ENCODE results near the gene IFNB1. TPM values are rescaled to one million over a fixed set of nuclear protein-coding genes. Genes with fewer than 3 reads are reported as not detected.

Gene IFNB1
- total RNA-seq, 1 experiment from 2014 or later = not detected

- no peaks in the 10 kb centered on the region for H3K9me3 ChIP-seq
- BruUV-seq (replicated peaks) = no TSS peak
- Mint-ChIP-seq H3K27me3 (ENCODE audit: insufficient read depth, unreplicated experiment) (no peaks in the 10 kb centered on the region), H3K4me3 (ENCODE audit: unreplicated experiment) (no peak overlapping the region), H3K27ac (ENCODE audit: unreplicated experiment) (no peak overlapping the region), H3K4me1 (ENCODE audit: low read depth, unreplicated experiment) (no peaks in the 10 kb centered on the region), H3K9me3 (ENCODE audit: unreplicated experiment) (no peaks in the 10 kb centered on the region), H3K36me3 (ENCODE audit: insufficient read depth, unreplicated experiment) (no peaks in the 10 kb centered on the region)
- H3K4me3 ChIP-seq (ENCODE audit: low read depth, low read length) = no peak overlapping the region
- ChIA-PET CTCF (no interaction called here), POLR2A (no interaction called here)
- no peaks in the 10 kb centered on the region for H3K36me3 ChIP-seq (ENCODE audit: control insufficient read depth, insufficient read depth, low read length)
- H3K27me3 ChIP-seq (replicated peaks; ENCODE audit: control insufficient read depth, insufficient read depth, low read length) = no peaks in the 10 kb centered on the region
- TF ChIP-seq CTCF (IDR thresholded peaks at IDR 0.05; ENCODE audit: insufficient read depth in 1 of 2, low read depth in 1 of 2, low read length in 1 of 2, severe bottlenecking in 1 of 2, unreplicated experiment in 1 of 2) = no peak
- intact Hi-C loops (cut with micrococcal nuclease; ENCODE audit: unreplicated experiment) = no loop called here
- DNase-seq = no peak
- no peaks in the 10 kb centered on the region for H3K4me1 ChIP-seq
These were observed 3.1 kb upstream of the IFNB1 start for GRCh38 chr9:21080793-21081192.

GRCh38 chr9:21078702-21079101 is 960 bp upstream of the IFNB1 start:
- intact Hi-C loops (cut with micrococcal nuclease; ENCODE audit: unreplicated experiment) = loop anchor here (1.0 kb wide), 1 partner anchor 33 kb away; no protein-coding TSS in a partner anchor
- BruUV-seq (replicated peaks) = no TSS peak
- no peaks in the 10 kb centered on the region for H3K27me3 ChIP-seq (replicated peaks; ENCODE audit: control insufficient read depth, insufficient read depth, low read length)
- H3K4me1 ChIP-seq = 0 out of 2 replicates have a peak, but pooled peaks cover under 1% of the 10 kb centered on the region
- Mint-ChIP-seq H3K4me3 (ENCODE audit: unreplicated experiment) (no peak overlapping the region), H3K4me1 (ENCODE audit: low read depth, unreplicated experiment) (no peaks in the 10 kb centered on the region), H3K27me3 (ENCODE audit: insufficient read depth, unreplicated experiment) (no peaks in the 10 kb centered on the region), H3K36me3 (ENCODE audit: insufficient read depth, unreplicated experiment) (no peaks in the 10 kb centered on the region), H3K27ac (ENCODE audit: unreplicated experiment) (no peak overlapping the region), H3K9me3 (ENCODE audit: unreplicated experiment) (no peaks in the 10 kb centered on the region)
- ChIA-PET CTCF (interaction anchor here (1.0 to 2.3 kb wide), 2 partner anchors 17 to 32 kb away, joined by 4 to 23 read pairs; no protein-coding TSS in a partner anchor), POLR2A (no interaction called here)
- TF ChIP-seq CTCF (IDR thresholded peaks at IDR 0.05; ENCODE audit: insufficient read depth in 1 of 2, low read depth in 1 of 2, low read length in 1 of 2, severe bottlenecking in 1 of 2, unreplicated experiment in 1 of 2) = no peak
- H3K4me3 ChIP-seq (ENCODE audit: low read depth, low read length) = no peak overlapping the region
- H3K9me3 ChIP-seq = no peaks in the 10 kb centered on the region
- H3K36me3 ChIP-seq (ENCODE audit: control insufficient read depth, insufficient read depth, low read length) = no peaks in the 10 kb centered on the region
- DNase-seq = no peak

- Histone ChIP-seq H3K4me1 (peaks cover 13% of the 10 kb centered on the region), H3K27me3 (replicated peaks; ENCODE audit: control insufficient read depth, insufficient read depth, low read length) (no peaks in the 10 kb centered on the region), H3K4me3 (ENCODE audit: low read depth, low read length) (no peak overlapping the region), H3K9me3 (no peaks in the 10 kb centered on the region), H3K36me3 (ENCODE audit: control insufficient read depth, insufficient read depth, low read length) (no peaks in the 10 kb centered on the region)
- no peaks in the 10 kb centered on the region for H3K36me3 Mint-ChIP-seq (ENCODE audit: insufficient read depth, unreplicated experiment)
- POLR2A ChIA-PET = no interaction called here
- intact Hi-C loops (cut with micrococcal nuclease; ENCODE audit: unreplicated experiment) = no loop called here
- peak overlapping the region; percentile 73 for H3K27ac Mint-ChIP-seq (ENCODE audit: unreplicated experiment)
- CTCF ChIA-PET = no interaction called here
- BruUV-seq (replicated peaks) = no TSS peak
- no peak for TF ChIP-seq CTCF (IDR thresholded peaks at IDR 0.05; ENCODE audit: insufficient read depth in 1 of 2, low read depth in 1 of 2, low read length in 1 of 2, severe bottlenecking in 1 of 2, unreplicated experiment in 1 of 2)
- DNase-seq = no peak
- H3K4me1 Mint-ChIP-seq (ENCODE audit: low read depth, unreplicated experiment) = no peaks in the 10 kb centered on the region
- H3K9me3 Mint-ChIP-seq (ENCODE audit: unreplicated experiment) = no peaks in the 10 kb centered on the region
- no peak overlapping the region for H3K4me3 Mint-ChIP-seq (ENCODE audit: unreplicated experiment)
- no peaks in the 10 kb centered on the region for H3K27me3 Mint-ChIP-seq (ENCODE audit: insufficient read depth, unreplicated experiment)
These were observed 2.3 kb downstream of the IFNB1 start for GRCh38 chr9:21075484-21075883.
